ENCODE results near the gene RIPK4. TPM values are rescaled to one million over a fixed set of nuclear protein-coding genes. Genes with fewer than 3 reads are reported as not detected.
"Not testable (repeated sequence)": the region's sequence is repeated elsewhere in the genome, so short reads cannot be mapped to it uniquely, and the experiment has no call there.

Gene RIPK4
- total and polyA plus RNA-seq, 9 donors, result 0.08 to 12.4 (median 0.90) TPM

DNA sequence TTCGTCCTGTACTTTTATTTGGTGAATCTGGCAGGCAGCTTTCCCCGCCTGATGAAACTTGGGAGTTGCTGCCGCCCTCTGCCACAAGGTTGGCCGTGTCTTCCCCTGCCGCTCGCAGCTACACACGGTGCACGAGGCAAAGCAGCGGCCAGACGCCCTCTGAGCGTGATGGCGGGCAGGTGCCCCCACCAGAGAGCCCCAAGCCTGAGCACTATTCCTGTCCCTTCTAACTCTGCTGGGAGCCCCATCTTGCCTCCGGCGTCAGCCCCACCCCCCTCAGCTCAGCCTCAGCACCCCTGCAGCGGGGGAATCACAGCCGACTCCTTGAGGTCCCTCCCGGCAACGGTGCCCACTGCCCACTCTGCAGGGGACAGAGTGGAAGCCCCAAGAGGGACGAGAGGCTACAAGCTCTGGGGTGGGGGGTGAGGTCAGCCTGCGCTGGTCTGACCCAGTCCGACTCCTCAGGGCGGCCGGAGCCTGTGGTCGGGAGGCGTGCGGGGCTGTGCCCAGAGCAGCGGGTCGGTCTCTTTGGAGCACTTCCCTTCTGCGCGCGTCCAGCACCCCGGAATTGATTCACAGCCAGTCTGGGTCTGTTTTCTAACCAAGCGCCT lies 41.3 kb downstream of the RIPK4 start:
- intact Hi-C loops (cut with DNase I), result no loop called here
- no peak overlapping the region for H3K4me3 ChIP-seq
- H3K36me3 ChIP-seq, result no peaks in the 10 kb centered on the region
- WGBS, 3 donors, result 13 to 29% (median 25%) methylated on average over 26 to 33 of the region's 33 CpGs
- TF ChIP-seq POLR2A (IDR thresholded peaks at IDR 0.05) (no peak), EP300 (IDR thresholded peaks at IDR 0.05) (no peak)
- TF ChIP-seq, protein P1, sequence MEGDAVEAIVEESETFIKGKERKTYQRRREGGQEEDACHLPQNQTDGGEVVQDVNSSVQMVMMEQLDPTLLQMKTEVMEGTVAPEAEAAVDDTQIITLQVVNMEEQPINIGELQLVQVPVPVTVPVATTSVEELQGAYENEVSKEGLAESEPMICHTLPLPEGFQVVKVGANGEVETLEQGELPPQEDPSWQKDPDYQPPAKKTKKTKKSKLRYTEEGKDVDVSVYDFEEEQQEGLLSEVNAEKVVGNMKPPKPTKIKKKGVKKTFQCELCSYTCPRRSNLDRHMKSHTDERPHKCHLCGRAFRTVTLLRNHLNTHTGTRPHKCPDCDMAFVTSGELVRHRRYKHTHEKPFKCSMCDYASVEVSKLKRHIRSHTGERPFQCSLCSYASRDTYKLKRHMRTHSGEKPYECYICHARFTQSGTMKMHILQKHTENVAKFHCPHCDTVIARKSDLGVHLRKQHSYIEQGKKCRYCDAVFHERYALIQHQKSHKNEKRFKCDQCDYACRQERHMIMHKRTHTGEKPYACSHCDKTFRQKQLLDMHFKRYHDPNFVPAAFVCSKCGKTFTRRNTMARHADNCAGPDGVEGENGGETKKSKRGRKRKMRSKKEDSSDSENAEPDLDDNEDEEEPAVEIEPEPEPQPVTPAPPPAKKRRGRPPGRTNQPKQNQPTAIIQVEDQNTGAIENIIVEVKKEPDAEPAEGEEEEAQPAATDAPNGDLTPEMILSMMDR (IDR thresholded peaks at IDR 0.05), result no peak
- H3K27ac ChIP-seq, result no peak overlapping the region
- DNase-seq, result no peak
- no peaks in the 10 kb centered on the region for H3K27me3 ChIP-seq
- H3K9me3 ChIP-seq, result no peaks in the 10 kb centered on the region
- no peaks in the 10 kb centered on the region for H3K4me1 ChIP-seq (ENCODE audit: insufficient read depth)

DNA sequence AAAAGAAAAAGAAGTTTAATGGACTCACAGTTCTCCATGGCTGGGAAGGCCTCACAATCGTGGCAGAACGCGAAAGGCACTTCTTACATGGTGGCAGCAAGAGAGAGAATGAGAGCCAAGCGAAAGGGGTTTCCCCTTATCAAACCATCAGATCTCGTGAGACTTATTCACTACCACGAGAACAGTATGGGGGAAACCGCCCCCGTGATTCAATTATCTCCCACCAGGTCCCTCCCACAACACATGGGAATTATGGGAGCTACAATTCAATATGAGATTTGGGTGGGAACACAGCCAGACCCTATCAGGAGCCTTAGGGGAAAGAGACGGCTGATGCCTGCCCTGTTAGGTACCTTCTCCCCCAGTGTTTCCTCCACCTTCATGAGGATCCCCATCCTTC lies 43.0 kb downstream of the RIPK4 start:
- H3K4me1 ChIP-seq (ENCODE audit: insufficient read depth); H3K9me3 ChIP-seq; H3K27ac ChIP-seq; H3K36me3 ChIP-seq; intact Hi-C loops (cut with DNase I); H3K4me3 ChIP-seq; H3K27me3 ChIP-seq; DNase-seq: not testable (repeated sequence)
- WGBS, 3 donors, result 71 to 74% (median 73%) methylated on average over 9 of the region's 9 CpGs

DNA sequence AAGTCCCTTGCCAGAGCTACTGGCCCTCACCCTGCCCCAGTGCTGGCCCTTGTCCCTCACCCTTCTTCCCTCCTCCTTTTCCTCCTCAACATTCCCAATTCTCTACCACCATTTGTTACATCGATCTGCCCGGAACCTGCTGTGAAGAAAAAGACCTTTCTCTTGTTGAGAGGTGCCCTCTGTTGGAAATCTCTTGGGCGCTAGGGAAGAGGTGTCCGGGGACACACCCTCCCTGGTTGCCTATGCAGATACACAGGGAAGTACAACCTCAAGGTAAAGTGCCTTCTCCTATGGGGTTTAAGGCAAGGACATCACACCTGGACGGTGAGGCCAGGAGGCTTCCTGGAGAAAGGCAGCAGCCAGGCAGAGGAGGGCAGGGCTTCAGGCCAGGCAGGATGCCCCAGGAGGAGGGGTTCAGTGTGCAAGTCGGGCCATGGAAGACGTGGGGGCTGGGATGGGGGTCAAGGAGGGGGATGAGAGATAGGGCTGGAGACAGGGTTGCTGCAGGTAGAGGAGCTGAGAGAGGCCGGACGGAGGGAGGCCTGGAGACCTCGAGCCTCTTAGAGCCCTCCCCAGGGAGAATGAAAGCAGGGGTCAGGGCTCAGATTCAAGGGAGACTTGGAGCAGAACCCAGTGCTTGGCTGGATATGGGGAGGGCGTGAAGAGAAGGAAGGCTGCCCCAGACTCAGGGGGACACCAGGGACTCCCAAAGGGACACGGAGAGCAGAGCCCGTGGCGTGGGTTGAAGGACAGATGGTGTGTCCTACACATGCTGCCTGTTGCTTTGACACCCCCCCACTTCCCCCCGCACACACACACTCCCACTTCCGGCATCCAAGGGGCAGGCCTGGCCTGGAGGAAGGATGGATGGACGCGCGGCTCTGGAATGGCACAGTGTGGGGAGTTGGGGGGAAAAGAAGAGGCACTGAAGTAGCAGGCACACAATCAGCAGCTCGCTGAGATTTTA lies 44.5 kb downstream of the RIPK4 start:
- DNase-seq, result no peak
- H3K36me3 ChIP-seq, result no peaks in the 10 kb centered on the region
- H3K27ac ChIP-seq, result no peak overlapping the region
- no peak overlapping the region for H3K4me3 ChIP-seq
- TF ChIP-seq, protein P1 (IDR thresholded peaks at IDR 0.05), result no peak
- TF ChIP-seq POLR2A (IDR thresholded peaks at IDR 0.05) (no peak), EP300 (IDR thresholded peaks at IDR 0.05) (no peak)
- H3K4me1 ChIP-seq (ENCODE audit: insufficient read depth), result no peaks in the 10 kb centered on the region
- H3K9me3 ChIP-seq, result no peaks in the 10 kb centered on the region
- 70 to 86% (median 78%) methylated on average over 19 to 20 of the region's 20 CpGs for WGBS, 3 donors
- no peaks in the 10 kb centered on the region for H3K27me3 ChIP-seq
- intact Hi-C loops (cut with DNase I), result no loop called here

DNA sequence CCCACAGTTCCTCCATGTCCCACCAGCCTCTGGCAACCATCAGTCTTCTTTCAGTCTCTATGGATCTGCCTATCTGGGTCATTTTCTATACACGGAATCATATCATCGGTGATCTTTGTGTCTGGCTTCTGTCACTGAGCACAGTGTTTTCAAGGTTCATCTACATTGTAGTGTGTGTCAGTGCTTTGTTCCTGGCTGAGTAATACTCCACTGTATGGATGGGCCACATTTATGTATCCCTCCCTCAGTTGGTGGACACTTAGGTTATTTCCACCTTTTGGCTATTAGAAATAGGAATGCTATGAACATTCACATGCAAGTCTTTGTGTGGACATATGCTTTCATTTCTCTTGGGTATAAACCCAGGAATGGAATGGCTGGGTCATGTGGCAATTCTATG lies 46.6 kb downstream of the RIPK4 start:
- Histone ChIP-seq H3K4me3 (no peak overlapping the region), H3K27me3 (no peaks in the 10 kb centered on the region), H3K27ac (no peak overlapping the region), H3K4me1 (ENCODE audit: insufficient read depth) (no peaks in the 10 kb centered on the region), H3K36me3 (no peaks in the 10 kb centered on the region), H3K9me3 (no peaks in the 10 kb centered on the region)
- TF ChIP-seq, protein P1 (IDR thresholded peaks at IDR 0.05), result no peak
- TF ChIP-seq POLR2A (IDR thresholded peaks at IDR 0.05) (no peak), EP300 (IDR thresholded peaks at IDR 0.05) (no peak)
- DNase-seq, result no peak
- WGBS, 3 donors, result 92 to 96% (median 92%) methylated on average over 2 of the region's 2 CpGs
- intact Hi-C loops (cut with DNase I), result no loop called here

DNA sequence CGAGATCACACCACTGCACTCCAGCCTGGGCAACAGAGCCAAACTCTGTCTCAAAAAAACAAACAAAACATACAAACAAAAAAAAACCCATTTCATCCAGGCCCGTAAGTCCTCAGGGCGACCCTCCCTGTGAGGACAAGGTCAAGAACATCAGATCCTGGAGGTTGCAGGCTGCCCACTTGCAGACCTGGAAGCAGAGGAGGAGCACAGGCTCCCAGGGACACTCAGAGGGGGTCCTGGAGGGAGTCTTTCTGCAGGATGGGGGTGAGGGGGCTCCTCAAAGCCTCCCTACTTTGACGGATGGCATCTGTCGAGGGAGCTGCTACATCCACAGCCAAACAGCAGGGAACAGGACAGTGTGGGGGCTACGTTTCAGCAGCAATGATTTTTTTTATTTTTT lies 47.2 kb downstream of the RIPK4 start:
- H3K36me3 ChIP-seq, result no peaks in the 10 kb centered on the region
- TF ChIP-seq, protein P1 (IDR thresholded peaks at IDR 0.05), result no peak
- TF ChIP-seq POLR2A (IDR thresholded peaks at IDR 0.05), result no peak
- no peak for TF ChIP-seq EP300 (IDR thresholded peaks at IDR 0.05)
- 44 to 58% (median 56%) methylated on average over 6 of the region's 6 CpGs for whole genome bisulfite sequencing, 3 donors
- intact Hi-C loops (cut with DNase I), result no loop called here
- no peaks in the 10 kb centered on the region for H3K4me1 ChIP-seq (ENCODE audit: insufficient read depth)
- H3K27me3 ChIP-seq, result no peaks in the 10 kb centered on the region
- H3K4me3 ChIP-seq, result no peak overlapping the region
- no peaks in the 10 kb centered on the region for H3K9me3 ChIP-seq
- DNase-seq, result no peak
- H3K27ac ChIP-seq, result no peak overlapping the region

Data from ovary (tissue), 9 donors.